ENCODE results near the gene HACL1. TPM values are rescaled to one million over a fixed set of nuclear protein-coding genes. Genes with fewer than 3 reads are reported as not detected.
A peak's percentile ranks its signal among the peaks of the same experiment; 100 is the strongest.

HACL1 gene
- total and polyA plus RNA-seq, 5 experiments from 2014 or later = 31.7 to 42.9 (median 33.8) TPM

GRCh38 chr3:15601046-15601398 is 347 bp downstream of the HACL1 start:
- peak overlapping the region; percentile 96 to 100 (median 100) for H3K4me3 Mint-ChIP-seq
- peaks cover 3 to 45% (median 22%) of the 10 kb centered on the region in 3 donors for H3K36me3 Mint-ChIP-seq
- no peaks in the 10 kb centered on the region for H3K27me3 Mint-ChIP-seq
- DNase-seq (no peak), ATAC-seq (peak in 1 of 2 donors; percentile 2)
- no peaks in the 10 kb centered on the region for H3K9me3 Mint-ChIP-seq
- POLR2A ChIA-PET = interaction anchor here (1.0 to 1.8 kb wide), 5 partner anchors 9 to 664 kb away, joined by 3 to 8 read pairs (median 4); partner anchors contain the start of genes CAPN7, DPH3 and OXNAD1
- H3K27ac Mint-ChIP-seq = peak overlapping the region; percentile 95 to 100 (median 98)
- H3K4me1 Mint-ChIP-seq = peaks cover 29 to 68% (median 59%) of the 10 kb centered on the region in 4 donors

- POLR2A ChIA-PET = interaction anchor here (0.7 kb wide), 1 partner anchor 23 kb away, joined by 6 read pairs; no protein-coding TSS in a partner anchor
- Mint-ChIP-seq H3K36me3 (peaks cover 0 to 64% (median 18%) of the 10 kb centered on the region in 3 donors), H3K4me3 (no peak overlapping the region), H3K27me3 (no peaks in the 10 kb centered on the region), H3K4me1 (peaks cover 20 to 42% (median 36%) of the 10 kb centered on the region in 4 donors), H3K9me3 (no peaks in the 10 kb centered on the region), H3K27ac (no peak overlapping the region)
- DNase-seq (no peak), ATAC-seq (no peak)
Measured at GRCh38 chr3:15595955-15596354, 5.4 kb downstream of the HACL1 start.

- peaks cover 3 to 14% (median 7%) of the 10 kb centered on the region in 4 donors for H3K4me1 Mint-ChIP-seq
- no peak for ATAC-seq
- peaks cover 0 to 73% (median 14%) of the 10 kb centered on the region in 3 donors for H3K36me3 Mint-ChIP-seq
- no peak overlapping the region for H3K4me3 Mint-ChIP-seq
- no peak overlapping the region for H3K27ac Mint-ChIP-seq
- H3K9me3 Mint-ChIP-seq = no peaks in the 10 kb centered on the region
- no peak for DNase-seq
- no peaks in the 10 kb centered on the region for H3K27me3 Mint-ChIP-seq
- POLR2A ChIA-PET = no interaction called here
Measured at GRCh38 chr3:15592968-15593367, 8.4 kb downstream of the HACL1 start.

- DNase-seq (no peak), ATAC-seq (no peak)
- H3K4me3 Mint-ChIP-seq = no peak overlapping the region
- POLR2A ChIA-PET = no interaction called here
- no peak overlapping the region for H3K27ac Mint-ChIP-seq
- peaks cover 0 to 71% (median 14%) of the 10 kb centered on the region in 3 donors for H3K36me3 Mint-ChIP-seq
- peaks cover 0 to 6% (median under 1%) of the 10 kb centered on the region in 4 donors for H3K4me1 Mint-ChIP-seq
- H3K9me3 Mint-ChIP-seq = no peaks in the 10 kb centered on the region
- H3K27me3 Mint-ChIP-seq = no peaks in the 10 kb centered on the region
Measured at GRCh38 chr3:15591928-15592327, 9.4 kb downstream of the HACL1 start.

GRCh38 chr3:15591242-15591641 is 10.1 kb downstream of the HACL1 start:
- DNase-seq = no peak
- Mint-ChIP-seq H3K27me3 (no peaks in the 10 kb centered on the region), H3K4me1 (peaks cover 0 to 1% (median 0%) of the 10 kb centered on the region in 4 donors), H3K4me3 (no peak overlapping the region), H3K36me3 (peaks cover 5 to 72% (median 18%) of the 10 kb centered on the region in 3 donors), H3K9me3 (no peaks in the 10 kb centered on the region), H3K27ac (no peak overlapping the region)
- POLR2A ChIA-PET = no interaction called here
- ATAC-seq = no peak

GRCh38 chr3:15585111-15585845 is 16.1 kb downstream of the HACL1 start:
- Mint-ChIP-seq H3K9me3 (no peaks in the 10 kb centered on the region), H3K27me3 (no peaks in the 10 kb centered on the region), H3K36me3 (peaks cover 13 to 91% (median 24%) of the 10 kb centered on the region in 3 donors), H3K27ac (no peak overlapping the region), H3K4me3 (no peak overlapping the region), H3K4me1 (peaks cover 0 to 4% (median 1%) of the 10 kb centered on the region in 4 donors)
- POLR2A ChIA-PET = interaction anchor here (1.0 kb wide), 1 partner anchor 16 kb away, joined by 4 read pairs; the partner anchor contains the start of genes BTD and HACL1
- no peak for ATAC-seq
- no peak for DNase-seq

GRCh38 chr3:15581471-15582394 is 19.6 kb downstream of the HACL1 start:
- peaks cover 23 to 90% (median 30%) of the 10 kb centered on the region in 3 donors for H3K36me3 Mint-ChIP-seq
- H3K27me3 Mint-ChIP-seq = no peaks in the 10 kb centered on the region
- DNase-seq (no peak), ATAC-seq (no peak)
- POLR2A ChIA-PET = no interaction called here
- peaks cover 1 to 6% (median 4%) of the 10 kb centered on the region in 4 donors for H3K4me1 Mint-ChIP-seq
- H3K27ac Mint-ChIP-seq = no peak overlapping the region
- H3K4me3 Mint-ChIP-seq = no peak overlapping the region
- H3K9me3 Mint-ChIP-seq = no peaks in the 10 kb centered on the region

- Mint-ChIP-seq H3K4me1 (peaks cover 3 to 6% (median 5%) of the 10 kb centered on the region in 4 donors), H3K4me3 (no peak overlapping the region), H3K36me3 (peaks cover 18 to 83% (median 28%) of the 10 kb centered on the region in 3 donors), H3K27me3 (no peaks in the 10 kb centered on the region), H3K9me3 (no peaks in the 10 kb centered on the region), H3K27ac (peak overlapping the region in 2 of 10 donors; percentile 10 to 63)
- no peak for ATAC-seq
- DNase-seq = no peak
- POLR2A ChIA-PET = no interaction called here
Measured at GRCh38 chr3:15579051-15579450, 22.3 kb downstream of the HACL1 start.

- POLR2A ChIA-PET = no interaction called here
- Mint-ChIP-seq H3K27me3 (no peaks in the 10 kb centered on the region), H3K27ac (peak overlapping the region in 3 of 10 donors; percentile 9 to 60 (median 44)), H3K4me3 (no peak overlapping the region), H3K4me1 (peaks cover 3 to 6% (median 5%) of the 10 kb centered on the region in 4 donors), H3K9me3 (no peaks in the 10 kb centered on the region), H3K36me3 (peaks cover 18 to 85% (median 28%) of the 10 kb centered on the region in 3 donors)
- DNase-seq (no peak), ATAC-seq (no peak)
Measured at GRCh38 chr3:15578289-15578867, 23.0 kb downstream of the HACL1 start.

- POLR2A ChIA-PET = no interaction called here
- Mint-ChIP-seq H3K27me3 (no peaks in the 10 kb centered on the region), H3K36me3 (peaks cover 14 to 85% (median 27%) of the 10 kb centered on the region in 3 donors), H3K4me3 (no peak overlapping the region), H3K4me1 (peaks cover 3 to 6% (median 5%) of the 10 kb centered on the region in 4 donors), H3K9me3 (no peaks in the 10 kb centered on the region), H3K27ac (peak overlapping the region in 1 of 10 donors; percentile 1)
- DNase-seq = no peak
- ATAC-seq = no peak
Measured at GRCh38 chr3:15576475-15576874, 24.9 kb downstream of the HACL1 start.

- POLR2A ChIA-PET = no interaction called here
- Mint-ChIP-seq H3K4me3 (no peak overlapping the region), H3K27ac (no peak overlapping the region), H3K9me3 (no peaks in the 10 kb centered on the region), H3K36me3 (peaks cover 12 to 86% (median 33%) of the 10 kb centered on the region in 3 donors), H3K27me3 (no peaks in the 10 kb centered on the region), H3K4me1 (peaks cover 3 to 5% (median 5%) of the 10 kb centered on the region in 4 donors)
- DNase-seq = no peak
- no peak for ATAC-seq
Measured at GRCh38 chr3:15575446-15575845, 25.9 kb downstream of the HACL1 start.

GRCh38 chr3:15572138-15572537 is 29.2 kb downstream of the HACL1 start:
- no peak overlapping the region for H3K27ac Mint-ChIP-seq
- DNase-seq (no peak), ATAC-seq (no peak)
- H3K9me3 Mint-ChIP-seq = no peaks in the 10 kb centered on the region
- H3K4me1 Mint-ChIP-seq = peaks cover 0 to 6% (median 4%) of the 10 kb centered on the region in 4 donors
- H3K4me3 Mint-ChIP-seq = no peak overlapping the region
- H3K27me3 Mint-ChIP-seq = no peaks in the 10 kb centered on the region
- POLR2A ChIA-PET = interaction anchor here (0.6 kb wide), 1 partner anchor 39 kb away, joined by 3 read pairs; no protein-coding TSS in a partner anchor
- H3K36me3 Mint-ChIP-seq = peaks cover 4 to 85% (median 39%) of the 10 kb centered on the region in 3 donors

Data from naive thymus-derived CD8-positive, alpha-beta T cell (primary cell).